ENCODE data around the gene ZNF333. TPM values are rescaled to one million over a fixed set of nuclear protein-coding genes. Genes with fewer than 3 reads are reported as not detected.

ZNF333 gene
- polyA plus RNA-seq, 1 of the 3 experiments (the other 2 are of a cell fraction), result 15.2 TPM

DNA sequence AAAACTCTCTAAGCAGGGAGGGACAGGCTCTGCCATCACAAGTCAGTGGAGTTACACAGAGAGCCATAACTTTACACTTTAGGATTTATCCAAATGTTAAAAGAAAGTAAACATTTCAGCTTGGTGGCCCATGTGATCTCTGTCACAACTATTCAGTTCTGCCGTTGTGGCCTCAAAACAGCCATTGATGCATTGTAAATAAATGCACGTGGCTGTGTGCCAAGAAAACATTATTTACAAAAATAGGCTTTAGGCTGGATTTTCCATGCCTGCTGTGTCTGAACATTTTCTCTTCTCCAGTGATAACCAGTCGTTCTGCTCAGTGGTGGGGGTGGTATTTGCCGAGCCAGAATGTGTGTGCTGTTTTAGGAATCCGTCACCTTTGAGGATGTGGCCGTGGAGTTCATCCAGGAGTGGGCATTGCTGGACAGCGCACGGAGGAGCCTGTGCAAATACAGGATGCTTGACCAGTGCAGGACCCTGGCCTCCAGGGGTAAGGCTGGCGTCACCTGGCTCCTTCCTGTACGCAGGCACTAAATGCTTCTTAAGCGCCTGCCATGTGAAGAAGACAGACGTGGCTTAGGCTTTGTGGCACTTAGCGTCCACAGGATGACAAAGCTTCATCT, 4.9 kb downstream of the ZNF333 start (continued):
- TF ChIP-seq, protein P1, sequence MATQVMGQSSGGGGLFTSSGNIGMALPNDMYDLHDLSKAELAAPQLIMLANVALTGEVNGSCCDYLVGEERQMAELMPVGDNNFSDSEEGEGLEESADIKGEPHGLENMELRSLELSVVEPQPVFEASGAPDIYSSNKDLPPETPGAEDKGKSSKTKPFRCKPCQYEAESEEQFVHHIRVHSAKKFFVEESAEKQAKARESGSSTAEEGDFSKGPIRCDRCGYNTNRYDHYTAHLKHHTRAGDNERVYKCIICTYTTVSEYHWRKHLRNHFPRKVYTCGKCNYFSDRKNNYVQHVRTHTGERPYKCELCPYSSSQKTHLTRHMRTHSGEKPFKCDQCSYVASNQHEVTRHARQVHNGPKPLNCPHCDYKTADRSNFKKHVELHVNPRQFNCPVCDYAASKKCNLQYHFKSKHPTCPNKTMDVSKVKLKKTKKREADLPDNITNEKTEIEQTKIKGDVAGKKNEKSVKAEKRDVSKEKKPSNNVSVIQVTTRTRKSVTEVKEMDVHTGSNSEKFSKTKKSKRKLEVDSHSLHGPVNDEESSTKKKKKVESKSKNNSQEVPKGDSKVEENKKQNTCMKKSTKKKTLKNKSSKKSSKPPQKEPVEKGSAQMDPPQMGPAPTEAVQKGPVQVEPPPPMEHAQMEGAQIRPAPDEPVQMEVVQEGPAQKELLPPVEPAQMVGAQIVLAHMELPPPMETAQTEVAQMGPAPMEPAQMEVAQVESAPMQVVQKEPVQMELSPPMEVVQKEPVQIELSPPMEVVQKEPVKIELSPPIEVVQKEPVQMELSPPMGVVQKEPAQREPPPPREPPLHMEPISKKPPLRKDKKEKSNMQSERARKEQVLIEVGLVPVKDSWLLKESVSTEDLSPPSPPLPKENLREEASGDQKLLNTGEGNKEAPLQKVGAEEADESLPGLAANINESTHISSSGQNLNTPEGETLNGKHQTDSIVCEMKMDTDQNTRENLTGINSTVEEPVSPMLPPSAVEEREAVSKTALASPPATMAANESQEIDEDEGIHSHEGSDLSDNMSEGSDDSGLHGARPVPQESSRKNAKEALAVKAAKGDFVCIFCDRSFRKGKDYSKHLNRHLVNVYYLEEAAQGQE (IDR thresholded peaks at IDR 0.05; ENCODE audit: low read depth, low read length), result no peak
- TF ChIP-seq JUND (IDR thresholded peaks at IDR 0.05), result no peak
- TF ChIP-seq CHD2 (IDR thresholded peaks at IDR 0.05; ENCODE audit: low read length, partially characterized antibody), result no peak
- TF ChIP-seq TEAD4 (IDR thresholded peaks at IDR 0.05; ENCODE audit: borderline replicate concordance, insufficient read depth), result no peak
- TF ChIP-seq, protein P2, sequence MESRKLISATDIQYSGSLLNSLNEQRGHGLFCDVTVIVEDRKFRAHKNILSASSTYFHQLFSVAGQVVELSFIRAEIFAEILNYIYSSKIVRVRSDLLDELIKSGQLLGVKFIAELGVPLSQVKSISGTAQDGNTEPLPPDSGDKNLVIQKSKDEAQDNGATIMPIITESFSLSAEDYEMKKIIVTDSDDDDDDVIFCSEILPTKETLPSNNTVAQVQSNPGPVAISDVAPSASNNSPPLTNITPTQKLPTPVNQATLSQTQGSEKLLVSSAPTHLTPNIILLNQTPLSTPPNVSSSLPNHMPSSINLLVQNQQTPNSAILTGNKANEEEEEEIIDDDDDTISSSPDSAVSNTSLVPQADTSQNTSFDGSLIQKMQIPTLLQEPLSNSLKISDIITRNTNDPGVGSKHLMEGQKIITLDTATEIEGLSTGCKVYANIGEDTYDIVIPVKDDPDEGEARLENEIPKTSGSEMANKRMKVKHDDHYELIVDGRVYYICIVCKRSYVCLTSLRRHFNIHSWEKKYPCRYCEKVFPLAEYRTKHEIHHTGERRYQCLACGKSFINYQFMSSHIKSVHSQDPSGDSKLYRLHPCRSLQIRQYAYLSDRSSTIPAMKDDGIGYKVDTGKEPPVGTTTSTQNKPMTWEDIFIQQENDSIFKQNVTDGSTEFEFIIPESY (IDR thresholded peaks at IDR 0.05; ENCODE audit: borderline replicate concordance, low read depth), result no peak
- no peak for TF ChIP-seq YY1 (IDR thresholded peaks at IDR 0.05; ENCODE audit: low read depth)
- TF ChIP-seq, protein P3, sequence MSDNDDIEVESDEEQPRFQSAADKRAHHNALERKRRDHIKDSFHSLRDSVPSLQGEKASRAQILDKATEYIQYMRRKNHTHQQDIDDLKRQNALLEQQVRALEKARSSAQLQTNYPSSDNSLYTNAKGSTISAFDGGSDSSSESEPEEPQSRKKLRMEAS (IDR thresholded peaks at IDR 0.05; ENCODE audit: low read depth), result no peak

DNA sequence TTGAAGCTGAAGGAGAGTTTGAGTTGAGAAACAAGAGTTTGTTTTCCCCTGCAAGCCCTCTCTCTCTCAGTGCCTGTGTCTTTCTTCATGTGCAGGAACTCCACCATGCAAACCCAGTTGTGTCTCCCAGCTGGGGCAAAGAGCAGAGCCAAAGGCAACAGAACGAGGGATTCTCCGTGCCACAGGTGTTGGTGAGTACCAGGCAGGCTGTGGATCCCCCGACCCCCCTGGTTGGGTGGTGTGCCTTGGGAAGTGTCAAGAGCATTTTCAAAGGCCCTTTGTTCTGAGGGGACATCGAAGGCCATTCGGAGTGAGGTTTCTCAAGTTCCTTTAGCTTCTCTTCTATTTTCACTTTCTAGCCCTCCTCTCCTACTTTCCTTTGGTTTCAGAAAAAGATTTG, 5.6 kb downstream of the ZNF333 start:
- Histone ChIP-seq H3F3A (replicated peaks; ENCODE audit: insufficient read depth) (peaks cover 5% of the 10 kb centered on the region), H3K27ac (ENCODE audit: low read depth in 2 of 2, low read length in 1 of 2) (no peak overlapping the region), H4K20me1 (ENCODE audit: insufficient read depth) (0 out of 2 replicates have a peak, but pooled peaks cover 8% of the 10 kb centered on the region), H3K79me2 (ENCODE audit: insufficient read depth) (peaks cover 23% of the 10 kb centered on the region), H3K9me3 (no peaks in the 10 kb centered on the region), H3K36me3 (replicated peaks in 1 of 2; ENCODE audit: control insufficient read depth in 1 of 2, insufficient read depth in 2 of 2, low read length in 1 of 2) (peaks cover 36 to 38% of the 10 kb centered on the region in 2 experiments), H3K9me2 (no peaks in the 10 kb centered on the region), H2AFZ (ENCODE audit: low read depth) (no peak overlapping the region), H3K27me3 (ENCODE audit: insufficient read depth) (no peaks in the 10 kb centered on the region), H3K9ac (no peak overlapping the region), H3K4me1 (ENCODE audit: control insufficient read depth in 1 of 2, insufficient read depth in 2 of 2, low read depth in 1 of 2, low read length in 1 of 2) (peaks cover 0 to 7% of the 10 kb centered on the region in 2 experiments; a peak in 3 of 4 replicates), H3K4me2 (no peak overlapping the region), H3K4me3 (ENCODE audit: low read depth in 2 of 2, low read length in 1 of 2) (no peak overlapping the region)
- ChIA-PET POLR2A (no interaction called here), CTCF (interaction anchor here (1.1 kb wide), 1 partner anchor 11 kb away, joined by 3 read pairs; no protein-coding TSS in a partner anchor)
- no peak for DNase-seq
- TF ChIP-seq TEAD4 (IDR thresholded peaks at IDR 0.05; ENCODE audit: borderline replicate concordance, insufficient read depth) (no peak), CHD2 (IDR thresholded peaks at IDR 0.05; ENCODE audit: low read length, partially characterized antibody) (no peak), EP300 (IDR thresholded peaks at IDR 0.05; ENCODE audit: borderline replicate concordance in 1 of 2, low read depth in 1 of 2, low read length in 1 of 2) (no peak), GABPA (IDR thresholded peaks at IDR 0.05; ENCODE audit: low read depth) (no peak), SIN3A (IDR thresholded peaks at IDR 0.05; ENCODE audit: borderline replicate concordance, low read depth, low read length) (no peak), NRF1 (IDR thresholded peaks at IDR 0.05; ENCODE audit: low read depth, low read length) (no peak), ELF1 (IDR thresholded peaks at IDR 0.05) (no peak)
- TF ChIP-seq, protein P4, sequence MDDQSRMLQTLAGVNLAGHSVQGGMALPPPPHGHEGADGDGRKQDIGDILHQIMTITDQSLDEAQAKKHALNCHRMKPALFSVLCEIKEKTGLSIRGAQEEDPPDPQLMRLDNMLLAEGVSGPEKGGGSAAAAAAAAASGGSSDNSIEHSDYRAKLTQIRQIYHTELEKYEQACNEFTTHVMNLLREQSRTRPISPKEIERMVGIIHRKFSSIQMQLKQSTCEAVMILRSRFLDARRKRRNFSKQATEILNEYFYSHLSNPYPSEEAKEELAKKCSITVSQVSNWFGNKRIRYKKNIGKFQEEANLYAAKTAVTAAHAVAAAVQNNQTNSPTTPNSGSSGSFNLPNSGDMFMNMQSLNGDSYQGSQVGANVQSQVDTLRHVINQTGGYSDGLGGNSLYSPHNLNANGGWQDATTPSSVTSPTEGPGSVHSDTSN (IDR thresholded peaks at IDR 0.05), result no peak
- WGBS (ENCODE audit: low lambda C conversion rate), result 96% methylated on average over 5 of the region's 5 CpGs
